Liver (tissue), 3 donors: Measurements from ENCODE around the gene IL17RD.

Source experiments
- CTCF ChIP-seq: fragments of 150-350 bp; IDR thresholded peaks from 2 replicates; pipeline ENCODE4 v1.5.1; 2017; ENCODE audit warnings: improper control_type of control experiment, low read depth, low read length; ENCODE audit not compliant: missing input control
- EGR1 ChIP-seq, 2 donors: IDR thresholded peaks; 2 replicates each; pipeline ENCODE4 v1.6.1; 2016 to 2018; ENCODE audit warnings: antibody characterized with exemption in 2 of 2, low read depth in 2 of 2
- GABPA ChIP-seq, 2 donors: IDR thresholded peaks in 1 of 2; conservative IDR thresholded peaks in 1 of 2; 2 replicates each; pipeline ENCODE4 v1.6.1; 2016; ENCODE audit warnings: antibody characterized with exemption in 2 of 2, mild to moderate bottlenecking in 1 of 2, moderate library complexity in 1 of 2
- HNF4A ChIP-seq, 2 donors: conservative IDR thresholded peaks; 2 replicates each; pipeline ENCODE4 v1.6.1; 2016; ENCODE audit warnings: antibody characterized with exemption in 2 of 2, mild to moderate bottlenecking in 2 of 2
- JUND ChIP-seq, 2 donors: IDR thresholded peaks; 2 replicates each; pipeline ENCODE4 v1.6.1; 2016; ENCODE audit warnings: antibody characterized with exemption in 2 of 2
- MAX ChIP-seq: IDR thresholded peaks from 2 replicates; pipeline ENCODE4 v1.6.1; 2016; ENCODE audit warnings: antibody characterized with exemption
- RAD21 ChIP-seq, 2 donors: IDR thresholded peaks; 2 replicates each; pipeline ENCODE4 v1.6.1; 2016; ENCODE audit warnings: antibody characterized with exemption in 2 of 2, mild to moderate bottlenecking in 2 of 2
- REST ChIP-seq: IDR thresholded peaks from 2 replicates; pipeline ENCODE4 v1.6.1; 2016; ENCODE audit warnings: antibody characterized with exemption, mild to moderate bottlenecking
- RXRA ChIP-seq, 2 donors: IDR thresholded peaks; 2 replicates each; pipeline ENCODE4 v1.6.1; 2017 to 2018; ENCODE audit warnings: antibody characterized with exemption in 2 of 2, mild to moderate bottlenecking in 1 of 2
- SP1 ChIP-seq: IDR thresholded peaks from 2 replicates; pipeline ENCODE4 v1.6.1; 2018; ENCODE audit warnings: antibody characterized with exemption, mild to moderate bottlenecking
- TAF1 ChIP-seq: conservative IDR thresholded peaks from 2 replicates; pipeline ENCODE4 v1.6.1; 2016; ENCODE audit warnings: antibody characterized with exemption, mild to moderate bottlenecking
- YY1 ChIP-seq: IDR thresholded peaks from 2 replicates; pipeline ENCODE4 v1.6.1; 2016; ENCODE audit warnings: antibody characterized with exemption, mild to moderate bottlenecking
- donor health status: healthy.
- donor health status: healthy.

GRCh38 chr3:57164657-57165573 is at the start of gene IL17RD:
- TF ChIP-seq RXRA (IDR thresholded peaks at IDR 0.05): no peak
- no peak for TF ChIP-seq GABPA (IDR thresholded peaks at IDR 0.05 in 1 of 2, conservative IDR thresholded peaks at IDR 0.05 in 1 of 2)
- TF ChIP-seq JUND (IDR thresholded peaks at IDR 0.05): no peak
- no peak for TF ChIP-seq CTCF
- TF ChIP-seq EGR1 (IDR thresholded peaks at IDR 0.05; ENCODE audit: low read depth in 2 of 2): no peak
- TF ChIP-seq RAD21 (IDR thresholded peaks at IDR 0.05): no peak
- no peak for TF ChIP-seq REST
- no peak for TF ChIP-seq SP1
- TF ChIP-seq YY1: no peak
- TF ChIP-seq MAX: no peak
- no peak for TF ChIP-seq TAF1
- TF ChIP-seq HNF4A (conservative IDR thresholded peaks at IDR 0.05): no peak
